ENCODE measurements around the gene EPSTI1.
"Not testable (repeated sequence)": the region's sequence is repeated elsewhere in the genome, so short reads cannot be mapped to it uniquely, and the experiment has no call there.

Gene EPSTI1, protein sequence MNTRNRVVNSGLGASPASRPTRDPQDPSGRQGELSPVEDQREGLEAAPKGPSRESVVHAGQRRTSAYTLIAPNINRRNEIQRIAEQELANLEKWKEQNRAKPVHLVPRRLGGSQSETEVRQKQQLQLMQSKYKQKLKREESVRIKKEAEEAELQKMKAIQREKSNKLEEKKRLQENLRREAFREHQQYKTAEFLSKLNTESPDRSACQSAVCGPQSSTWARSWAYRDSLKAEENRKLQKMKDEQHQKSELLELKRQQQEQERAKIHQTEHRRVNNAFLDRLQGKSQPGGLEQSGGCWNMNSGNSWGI

DNA sequence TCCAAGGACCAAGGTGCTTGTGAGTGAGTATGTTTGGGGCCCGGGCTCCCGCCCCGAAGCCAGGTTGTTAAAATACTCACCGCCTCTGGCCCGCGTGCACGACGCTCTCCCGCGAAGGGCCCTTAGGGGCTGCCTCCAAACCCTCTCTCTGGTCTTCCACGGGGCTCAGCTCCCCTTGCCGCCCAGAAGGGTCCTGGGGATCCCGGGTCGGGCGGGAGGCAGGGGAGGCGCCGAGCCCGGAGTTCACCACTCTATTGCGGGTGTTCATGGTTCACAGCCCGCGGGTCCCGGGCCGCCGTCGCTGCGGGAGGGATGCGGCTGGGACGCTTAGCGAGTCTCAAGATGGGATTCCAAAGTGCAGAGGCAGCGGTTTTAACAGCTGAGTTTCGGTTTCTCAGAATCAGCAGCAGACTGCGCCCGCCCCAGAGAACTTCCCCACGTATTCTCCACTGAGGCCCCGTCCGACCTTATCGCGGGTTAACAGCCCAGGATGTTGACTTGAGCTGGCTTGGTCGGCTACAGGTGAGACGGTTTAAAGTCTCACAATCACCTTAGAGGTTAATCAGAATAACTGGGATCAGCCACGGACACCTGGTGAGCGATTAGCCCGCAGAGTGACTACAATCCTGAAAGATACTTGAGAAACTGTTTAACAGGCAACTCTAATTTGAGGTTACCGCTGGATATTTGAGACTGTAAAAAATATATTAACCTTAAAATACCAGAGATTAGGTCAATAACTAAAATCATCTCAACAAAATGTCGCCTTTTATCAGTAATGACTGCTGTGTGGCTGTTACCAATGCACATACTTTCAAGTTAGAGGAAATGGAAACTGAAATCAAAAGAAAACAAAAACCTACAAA, at the start of gene EPSTI1:
TSS of gene EPSTI1 (minus strand) at position 344 of the 866 bp plus-strand sequence. CDS start at position 268, 76 bp downstream.
- DNase-seq, result peak; percentile 12

DNA sequence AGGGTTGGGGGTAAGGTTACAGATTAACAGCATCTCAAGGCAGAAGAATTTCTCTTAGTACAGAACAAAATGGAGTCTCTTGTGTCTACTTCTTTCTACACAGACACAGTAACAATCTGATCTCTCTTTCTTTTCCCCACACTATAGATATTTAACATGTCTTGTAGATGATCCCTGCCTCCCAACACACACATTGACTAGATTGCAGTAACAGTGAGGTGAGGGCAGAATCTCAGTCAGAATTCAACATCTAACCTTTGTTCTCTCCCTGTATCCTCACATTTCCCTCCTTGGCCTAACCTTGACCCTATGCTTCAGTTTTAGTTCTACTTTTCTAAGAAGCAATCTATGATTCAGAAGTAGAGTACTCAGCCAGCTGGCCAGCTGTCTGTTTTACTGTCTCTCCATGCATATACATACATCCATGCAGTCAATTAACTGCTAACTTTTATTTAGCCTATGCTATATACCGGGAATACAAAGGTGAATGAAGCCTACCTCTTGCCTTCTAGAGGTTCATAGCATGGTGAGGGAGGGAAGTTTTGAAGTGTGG, 49.4 kb upstream of the EPSTI1 start:
- no peak for DNase-seq

DNA sequence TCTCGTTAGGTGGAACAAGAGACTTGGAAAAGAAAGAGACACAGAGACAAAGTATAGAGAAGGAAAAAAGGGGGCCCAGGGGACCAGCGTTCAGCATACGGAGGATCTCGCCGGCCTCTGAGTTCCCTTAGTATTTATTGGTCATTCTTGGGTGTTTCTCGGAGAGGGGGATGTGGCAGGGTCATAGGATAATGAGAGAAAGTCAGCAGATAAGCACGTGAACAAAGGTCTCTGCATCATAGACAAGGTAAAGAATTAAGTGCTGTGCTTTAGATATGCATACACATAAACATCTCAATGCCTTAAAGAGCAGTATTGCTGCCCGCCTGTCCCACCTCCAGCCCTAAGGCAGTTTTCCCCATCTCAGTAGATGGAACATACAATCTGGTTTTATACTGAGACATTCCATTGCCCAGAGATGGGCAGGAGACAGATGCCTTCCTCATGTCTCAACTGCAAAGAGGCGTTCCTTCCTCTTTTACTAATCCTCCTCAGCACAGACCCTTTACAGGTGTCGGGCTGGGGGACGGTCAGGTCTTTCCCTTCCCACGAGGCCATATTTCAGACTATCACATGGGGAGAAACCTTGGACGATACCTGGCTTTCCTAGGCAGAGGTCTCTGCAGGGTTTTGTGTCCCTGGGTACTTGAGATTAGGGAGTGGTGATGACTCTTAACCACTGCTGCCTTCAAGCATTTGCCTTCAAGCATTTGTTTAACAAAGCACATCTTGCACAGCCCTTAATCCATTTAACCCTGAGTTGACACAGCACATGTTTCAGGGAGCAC, 48.7 kb upstream of the EPSTI1 start:
- not testable (repeated sequence) for DNase-seq

DNA sequence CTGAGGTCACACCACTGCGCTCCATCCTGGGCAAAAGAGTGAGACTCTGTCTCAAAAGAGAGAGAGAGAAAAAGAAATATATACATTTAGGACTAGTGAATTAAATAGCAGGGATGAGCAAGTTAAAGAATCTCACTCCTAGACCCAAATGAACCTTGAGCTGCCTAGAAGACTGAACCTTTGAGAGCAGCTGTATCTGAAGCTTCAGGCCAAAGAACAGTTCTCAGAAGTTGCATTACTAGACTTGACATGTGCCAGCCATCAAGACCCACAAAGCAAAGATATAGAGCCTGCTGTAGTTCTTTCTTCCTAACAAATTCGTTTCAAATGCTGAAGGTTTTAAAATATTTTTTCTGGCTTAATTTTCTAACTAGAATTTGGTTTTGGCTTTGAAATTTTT, 47.9 kb upstream of the EPSTI1 start:
- no peak for DNase-seq

DNA sequence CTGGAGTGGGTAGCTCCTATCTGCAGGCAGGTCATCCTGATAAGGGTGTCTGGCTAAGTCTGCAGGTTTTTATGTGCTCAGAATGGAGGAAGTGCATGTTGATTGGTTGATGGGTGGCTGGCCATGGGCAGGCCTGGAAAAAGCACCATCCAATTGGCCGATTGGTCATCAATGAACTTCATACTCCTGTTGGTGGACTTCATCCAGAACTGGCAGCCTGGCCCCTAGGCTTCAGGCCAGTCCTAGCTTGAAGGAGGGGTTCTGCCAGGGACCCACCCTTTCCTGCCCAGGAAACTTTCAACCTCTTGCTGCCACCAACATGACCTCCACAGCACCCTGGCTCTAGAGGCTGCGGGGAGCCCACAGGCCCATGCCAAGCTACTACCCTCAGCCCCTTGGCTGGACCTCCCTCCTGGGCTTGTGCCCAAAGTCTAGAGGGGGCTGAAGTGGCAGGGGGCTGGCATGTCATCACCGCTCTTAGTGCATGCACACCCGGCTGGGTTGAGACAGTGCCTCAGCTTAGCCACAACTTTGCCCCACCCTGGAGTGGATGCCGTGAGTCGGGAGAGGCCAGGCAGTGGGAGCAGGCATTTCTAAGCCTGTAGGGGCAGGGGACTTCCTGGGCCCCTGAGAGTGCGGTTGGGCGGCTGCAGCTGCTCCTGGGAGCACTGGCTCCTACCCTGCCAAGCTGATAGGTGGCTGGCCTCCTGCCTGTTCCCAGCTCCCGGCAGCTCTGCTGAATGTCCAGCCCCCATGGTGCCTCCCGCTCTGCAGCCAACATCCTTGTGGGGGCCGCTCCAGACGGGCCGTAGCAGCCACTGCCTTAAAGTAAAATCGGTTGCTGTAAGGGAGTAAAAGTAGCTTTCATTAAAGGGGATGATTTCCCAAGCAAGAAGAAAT, 44.6 kb upstream of the EPSTI1 start:
- DNase-seq, result no peak

DNA sequence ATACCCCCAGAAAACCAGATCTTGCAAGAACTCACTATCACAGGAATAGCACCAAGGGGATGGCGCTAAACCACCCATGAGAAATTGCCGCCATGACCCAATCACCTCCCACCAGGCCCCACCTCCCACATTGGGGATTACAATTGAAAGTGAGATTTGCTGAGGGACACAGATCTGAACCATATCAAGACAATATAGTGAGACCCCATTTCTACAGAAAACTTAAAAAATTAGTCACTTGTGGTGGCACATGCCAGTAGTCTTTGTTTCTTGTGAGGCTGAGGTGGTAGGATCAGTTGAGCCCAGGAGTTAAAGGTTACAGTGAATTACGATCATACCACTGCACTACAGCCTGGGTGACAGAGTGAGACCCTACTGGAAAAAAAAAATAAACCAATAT, 41.0 kb upstream of the EPSTI1 start:
- no peak for DNase-seq

DNA sequence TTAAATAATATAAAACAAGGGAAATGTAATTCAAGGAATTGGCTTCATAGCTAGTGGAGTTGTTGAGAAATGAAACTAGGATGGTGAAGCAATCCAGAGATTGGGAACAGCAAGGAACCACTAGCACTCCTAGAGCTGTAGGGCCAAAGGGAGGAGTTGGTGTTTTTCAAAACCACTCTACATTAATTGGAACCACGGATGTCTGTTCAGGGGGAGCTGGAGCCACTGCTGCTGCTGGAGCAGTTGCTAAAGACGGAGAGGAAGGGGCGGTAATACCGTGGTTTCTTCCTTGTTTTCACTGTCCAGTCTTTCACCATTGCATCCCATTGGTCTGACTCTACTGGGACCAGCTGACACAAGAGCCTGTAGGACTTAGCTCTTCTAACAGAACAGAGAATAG, 39.8 kb upstream of the EPSTI1 start:
- no peak for DNase-seq

DNA sequence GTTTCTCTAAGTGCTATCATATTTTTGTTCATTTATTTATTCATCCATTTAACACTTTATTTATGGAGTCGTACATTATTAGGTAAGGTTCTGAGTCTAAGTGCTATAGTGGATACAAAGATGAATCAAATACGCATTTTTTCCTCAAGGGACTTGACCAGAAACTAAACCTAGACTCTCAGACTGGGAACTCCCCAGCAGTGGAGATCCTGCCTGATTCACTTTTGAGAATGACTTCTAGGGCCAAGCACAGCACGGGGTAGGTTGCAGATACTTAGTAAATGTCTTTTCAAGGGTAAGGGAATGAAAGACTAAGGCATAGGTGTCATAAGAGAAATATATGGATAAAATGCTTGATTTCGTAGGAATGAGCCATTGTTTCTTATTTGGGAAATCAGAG, 38.5 kb upstream of the EPSTI1 start:
- DNase-seq, result no peak

DNA sequence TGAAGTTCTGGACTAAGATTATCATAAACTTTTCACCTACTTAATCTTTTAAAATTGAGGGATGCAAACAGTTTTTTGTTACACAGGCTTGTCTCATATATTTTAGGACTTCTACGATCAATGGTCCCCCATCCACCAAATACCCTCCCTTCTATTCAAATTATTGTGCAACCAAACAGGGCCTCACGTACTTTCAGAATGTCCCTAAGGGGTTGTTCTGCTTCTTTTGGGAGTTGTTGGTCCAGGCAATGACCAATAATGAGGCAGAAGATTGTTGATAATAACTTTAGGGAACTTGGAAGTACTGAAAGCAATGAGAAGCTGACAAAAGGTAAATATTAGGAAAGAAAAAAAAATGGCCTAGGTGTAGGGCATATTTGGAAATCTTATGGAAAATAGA, 34.2 kb upstream of the EPSTI1 start:
- DNase-seq, result no peak

DNA sequence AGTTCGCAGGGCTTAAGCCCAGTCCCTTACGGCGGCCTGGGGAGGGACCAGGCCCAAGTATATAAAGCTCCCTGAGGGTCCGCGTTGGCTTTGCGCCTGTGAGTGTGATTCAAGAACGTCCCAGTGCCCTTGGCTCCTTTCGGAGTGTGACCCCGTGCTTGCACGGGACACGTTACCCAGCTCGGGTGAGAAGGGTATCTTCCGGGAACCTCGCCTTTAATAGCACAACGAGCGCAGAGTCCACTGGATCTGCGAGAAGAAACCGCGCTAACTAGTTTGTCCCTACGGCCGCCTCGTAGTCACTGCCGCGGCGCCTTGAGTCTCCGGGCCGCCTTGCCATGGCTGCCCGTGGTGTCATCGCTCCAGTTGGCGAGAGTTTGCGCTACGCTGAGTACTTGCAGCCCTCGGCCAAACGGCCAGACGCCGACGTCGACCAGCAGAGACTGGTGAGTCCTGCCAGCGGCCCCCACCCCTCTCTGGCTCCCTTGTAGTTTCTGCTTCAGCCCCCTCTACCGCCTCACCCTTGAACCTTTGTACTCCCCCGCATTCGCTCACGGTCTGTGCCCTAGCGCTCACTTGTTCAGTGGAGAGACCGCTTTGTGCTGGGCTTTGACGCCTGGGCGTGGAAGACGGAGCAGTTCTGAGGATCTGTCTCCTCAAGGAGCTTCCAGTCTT, 31.4 kb upstream of the EPSTI1 start, which contains the start of gene DNAJC15:
TSS of gene DNAJC15 (plus strand) at position 298 of the 675 bp plus-strand sequence. CDS start at position 339, 41 bp downstream.
- peak; percentile 27 for DNase-seq

DNA sequence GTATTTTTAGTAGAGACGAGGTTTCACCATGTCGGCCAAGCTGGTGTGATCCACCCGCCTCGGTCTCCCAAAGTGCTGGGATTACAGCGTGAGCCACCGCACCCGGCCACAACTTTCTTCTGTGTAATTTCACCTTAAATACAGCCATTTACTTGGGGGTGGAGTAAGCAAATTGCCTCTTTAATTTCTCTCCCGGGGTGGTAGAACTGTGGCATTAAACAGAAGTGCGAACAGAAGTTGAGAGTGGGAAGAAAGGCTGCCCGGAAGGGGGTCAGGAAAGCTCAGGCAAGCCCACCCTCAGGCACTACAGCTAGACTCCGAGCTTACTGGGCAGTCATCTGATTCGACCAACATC, 30.9 kb upstream of the EPSTI1 start:
- DNase-seq, result no peak

DNA sequence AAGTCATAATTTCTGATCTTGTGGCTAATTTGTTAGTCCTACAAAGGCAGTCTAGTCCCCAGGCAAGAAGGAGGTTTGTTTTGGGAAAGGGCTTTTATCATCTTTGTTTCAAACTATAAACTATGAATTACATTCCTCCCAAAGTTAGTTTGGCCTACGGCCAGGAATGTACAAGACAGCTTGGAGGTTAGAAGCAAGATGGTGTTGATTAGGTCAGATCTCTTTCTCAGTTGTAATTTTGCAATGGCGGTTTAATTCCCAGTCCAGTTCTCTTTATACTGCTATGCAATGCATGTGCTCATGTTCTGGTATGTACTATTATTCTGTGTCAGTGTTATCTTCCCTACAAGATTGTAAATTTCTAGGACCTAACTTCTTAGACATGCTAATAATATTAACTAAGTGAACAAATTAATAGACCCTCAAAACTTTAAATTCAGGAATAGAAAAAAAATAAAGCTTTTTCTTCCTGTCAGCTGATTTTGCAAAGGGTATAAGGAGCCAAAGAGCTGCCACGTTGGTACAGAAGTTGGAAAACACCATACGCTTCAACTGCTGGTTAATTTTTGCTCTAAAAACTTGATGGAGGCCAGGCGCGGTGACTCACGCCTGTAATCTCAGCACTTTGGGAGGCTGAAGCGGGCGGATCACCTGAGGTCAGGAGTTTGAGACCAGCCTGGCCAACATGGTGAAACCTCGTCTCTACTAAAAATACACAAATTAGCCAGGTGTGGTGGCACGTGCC, 30.1 kb upstream of the EPSTI1 start:
- DNase-seq, result no peak

DNA sequence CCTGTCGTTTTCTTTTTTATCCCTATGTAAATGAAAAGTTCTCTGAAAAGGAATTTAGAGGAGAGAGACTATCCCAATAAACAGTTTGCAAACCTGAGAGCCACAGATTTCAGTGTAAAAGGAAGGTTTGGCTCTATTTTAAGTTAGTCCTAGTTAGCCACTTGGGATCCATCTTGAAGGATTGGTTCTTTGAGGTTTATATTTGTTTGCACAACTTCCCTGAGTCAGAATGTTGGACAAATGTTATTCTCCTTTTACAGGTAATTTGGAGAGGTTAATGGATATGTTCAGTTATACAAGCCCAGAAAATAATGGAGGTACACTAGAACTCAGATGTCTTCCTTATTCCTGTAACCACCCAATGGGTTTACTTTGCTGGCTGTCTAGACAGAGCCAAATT, 28.8 kb upstream of the EPSTI1 start:
- DNase-seq, result no peak

DNA sequence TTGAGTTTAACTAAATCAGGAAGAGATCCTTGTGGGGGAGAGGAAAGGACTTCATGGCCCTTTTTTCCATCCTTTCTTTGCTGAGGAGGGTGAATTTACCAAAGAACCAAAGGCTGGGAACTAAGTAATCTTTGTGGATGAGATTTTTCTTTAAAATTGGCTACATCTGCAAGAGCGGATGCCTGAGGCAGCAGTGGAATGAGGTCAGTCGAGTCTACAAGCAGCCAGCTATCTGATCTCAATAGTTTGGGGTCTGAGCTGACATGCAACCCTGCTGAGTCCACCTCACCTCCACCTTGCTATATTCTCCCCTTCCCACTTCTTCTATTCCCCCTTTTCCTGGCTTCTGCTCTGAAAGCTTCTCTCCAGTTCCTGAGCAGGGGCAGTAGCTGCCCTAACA, 27.8 kb upstream of the EPSTI1 start:
- DNase-seq, result no peak

DNA sequence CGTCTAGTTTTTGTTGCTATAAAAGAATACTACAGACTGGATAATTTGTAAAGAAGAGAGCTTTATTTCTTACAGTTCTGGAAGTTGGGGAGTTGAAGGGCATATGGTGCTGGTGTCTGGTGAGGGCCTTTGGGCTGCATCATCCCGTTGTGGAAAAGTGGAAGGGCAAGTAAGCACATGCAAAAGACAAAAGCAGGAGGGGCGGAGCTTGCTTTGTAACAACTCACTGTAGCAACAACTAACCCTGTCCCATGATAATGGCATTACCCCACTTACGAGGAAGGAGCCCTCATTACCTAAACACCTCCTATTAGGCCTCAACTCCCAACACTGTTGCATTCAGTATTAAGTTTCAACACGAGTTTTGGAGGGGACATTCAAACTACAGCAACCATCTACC, 24.2 kb upstream of the EPSTI1 start:
- no peak for DNase-seq

DNA sequence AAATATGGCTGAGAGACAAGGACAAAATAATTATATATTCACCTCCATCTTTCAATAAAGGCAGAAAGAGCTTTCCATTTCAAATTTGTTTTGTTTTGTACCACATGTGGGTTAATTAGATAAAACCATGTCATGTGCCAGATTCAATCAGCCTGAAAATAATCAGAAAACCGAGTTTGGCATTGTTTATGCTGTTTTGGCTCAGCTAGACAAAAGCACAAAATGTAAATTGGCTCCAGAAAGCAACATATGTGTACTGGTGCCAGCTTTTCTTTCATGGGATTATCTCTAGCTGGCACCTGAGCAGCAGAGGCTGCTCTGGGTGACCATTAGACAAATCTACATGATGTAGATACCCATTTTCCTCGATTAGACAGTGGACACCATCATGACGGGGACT, 22.1 kb upstream of the EPSTI1 start:
- DNase-seq, result no peak

DNA sequence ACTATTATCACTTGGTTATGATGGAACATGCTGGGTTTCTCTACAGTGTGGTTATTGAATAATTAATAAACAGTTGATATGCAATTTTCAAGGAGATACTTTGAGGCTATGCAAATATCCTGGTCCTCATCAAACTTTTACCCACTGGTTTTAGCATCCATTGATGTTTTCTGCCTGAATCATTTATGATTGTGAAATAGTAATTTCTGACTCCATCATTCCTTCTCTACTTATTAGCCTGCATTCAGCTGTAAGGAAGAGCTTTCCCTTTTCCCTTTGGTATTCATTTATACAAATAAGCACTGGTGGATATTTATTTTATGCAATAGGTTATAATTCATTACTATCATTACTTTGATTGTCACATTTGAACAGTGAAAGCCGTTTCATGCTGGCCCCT, 17.5 kb upstream of the EPSTI1 start:
- no peak for DNase-seq

DNA sequence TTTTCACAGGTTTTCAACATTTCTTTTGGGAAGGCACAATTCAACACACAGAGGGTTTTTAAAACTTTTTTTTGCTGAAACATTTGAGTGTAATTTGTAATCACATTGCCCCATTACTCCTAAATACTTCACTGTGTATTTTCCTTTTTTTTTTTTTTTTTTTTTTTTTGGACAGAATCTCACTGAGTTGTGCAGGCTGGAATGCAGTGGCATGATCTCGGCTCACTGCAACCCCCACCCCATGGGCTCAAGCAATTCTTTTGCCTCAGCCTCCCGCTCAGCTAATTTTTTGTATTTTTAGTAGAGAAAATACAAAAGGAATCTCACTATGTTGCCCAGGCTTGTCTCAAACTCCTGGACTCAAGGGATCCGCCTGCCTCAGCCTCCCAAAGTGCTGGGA, 16.6 kb upstream of the EPSTI1 start:
- DNase-seq, result no peak

DNA sequence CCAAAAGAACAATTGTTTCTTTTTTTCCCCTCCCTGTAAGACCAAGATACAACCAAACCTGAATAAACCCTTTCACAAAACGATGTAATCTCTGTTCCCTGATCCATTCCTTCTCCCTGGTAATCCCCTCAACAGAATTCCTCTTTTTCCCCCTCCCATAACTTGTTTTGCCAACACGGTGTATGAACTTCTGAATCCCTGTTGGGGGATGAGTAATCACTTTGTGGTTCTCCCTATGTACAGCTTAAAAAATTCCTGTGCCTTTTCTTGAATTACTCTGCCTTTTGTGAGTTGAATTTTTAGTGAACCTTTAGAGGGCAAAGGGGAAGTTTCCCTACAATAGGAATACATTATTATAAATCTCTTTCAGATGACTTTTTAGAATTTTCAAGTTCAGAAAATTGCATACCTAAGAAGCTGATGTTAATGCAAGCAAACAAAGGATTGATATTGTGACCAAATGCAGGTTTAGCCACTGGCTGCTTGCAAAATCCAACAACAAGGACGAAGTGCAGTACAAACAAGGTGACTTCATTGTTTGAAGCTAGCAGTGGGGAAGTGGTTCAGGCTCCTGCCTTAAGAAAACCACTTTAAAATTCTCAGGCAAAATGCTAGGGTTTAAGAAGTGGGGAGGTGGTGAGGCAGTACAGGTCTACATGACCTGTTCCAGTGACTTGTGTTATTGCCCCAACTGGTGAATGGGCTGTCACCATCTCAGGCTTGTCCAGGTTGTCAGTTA, 15.0 kb upstream of the EPSTI1 start:
- DNase-seq, result no peak

All from cortex of kidney (tissue), 1 donor.